GM18909 (cell line): ENCODE measurements around the gene SPAG5.

Source experiments
- ATAC-seq: cut with Tn5 transposase; IDR thresholded peaks from one replicate; pipeline ENCODE4 v1.9.1; 2021; ENCODE audit warnings: mild to moderate bottlenecking; ENCODE audit not compliant: unreplicated experiment, poor library complexity

The SPAG5 gene, protein sequence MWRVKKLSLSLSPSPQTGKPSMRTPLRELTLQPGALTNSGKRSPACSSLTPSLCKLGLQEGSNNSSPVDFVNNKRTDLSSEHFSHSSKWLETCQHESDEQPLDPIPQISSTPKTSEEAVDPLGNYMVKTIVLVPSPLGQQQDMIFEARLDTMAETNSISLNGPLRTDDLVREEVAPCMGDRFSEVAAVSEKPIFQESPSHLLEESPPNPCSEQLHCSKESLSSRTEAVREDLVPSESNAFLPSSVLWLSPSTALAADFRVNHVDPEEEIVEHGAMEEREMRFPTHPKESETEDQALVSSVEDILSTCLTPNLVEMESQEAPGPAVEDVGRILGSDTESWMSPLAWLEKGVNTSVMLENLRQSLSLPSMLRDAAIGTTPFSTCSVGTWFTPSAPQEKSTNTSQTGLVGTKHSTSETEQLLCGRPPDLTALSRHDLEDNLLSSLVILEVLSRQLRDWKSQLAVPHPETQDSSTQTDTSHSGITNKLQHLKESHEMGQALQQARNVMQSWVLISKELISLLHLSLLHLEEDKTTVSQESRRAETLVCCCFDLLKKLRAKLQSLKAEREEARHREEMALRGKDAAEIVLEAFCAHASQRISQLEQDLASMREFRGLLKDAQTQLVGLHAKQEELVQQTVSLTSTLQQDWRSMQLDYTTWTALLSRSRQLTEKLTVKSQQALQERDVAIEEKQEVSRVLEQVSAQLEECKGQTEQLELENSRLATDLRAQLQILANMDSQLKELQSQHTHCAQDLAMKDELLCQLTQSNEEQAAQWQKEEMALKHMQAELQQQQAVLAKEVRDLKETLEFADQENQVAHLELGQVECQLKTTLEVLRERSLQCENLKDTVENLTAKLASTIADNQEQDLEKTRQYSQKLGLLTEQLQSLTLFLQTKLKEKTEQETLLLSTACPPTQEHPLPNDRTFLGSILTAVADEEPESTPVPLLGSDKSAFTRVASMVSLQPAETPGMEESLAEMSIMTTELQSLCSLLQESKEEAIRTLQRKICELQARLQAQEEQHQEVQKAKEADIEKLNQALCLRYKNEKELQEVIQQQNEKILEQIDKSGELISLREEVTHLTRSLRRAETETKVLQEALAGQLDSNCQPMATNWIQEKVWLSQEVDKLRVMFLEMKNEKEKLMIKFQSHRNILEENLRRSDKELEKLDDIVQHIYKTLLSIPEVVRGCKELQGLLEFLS

DNA sequence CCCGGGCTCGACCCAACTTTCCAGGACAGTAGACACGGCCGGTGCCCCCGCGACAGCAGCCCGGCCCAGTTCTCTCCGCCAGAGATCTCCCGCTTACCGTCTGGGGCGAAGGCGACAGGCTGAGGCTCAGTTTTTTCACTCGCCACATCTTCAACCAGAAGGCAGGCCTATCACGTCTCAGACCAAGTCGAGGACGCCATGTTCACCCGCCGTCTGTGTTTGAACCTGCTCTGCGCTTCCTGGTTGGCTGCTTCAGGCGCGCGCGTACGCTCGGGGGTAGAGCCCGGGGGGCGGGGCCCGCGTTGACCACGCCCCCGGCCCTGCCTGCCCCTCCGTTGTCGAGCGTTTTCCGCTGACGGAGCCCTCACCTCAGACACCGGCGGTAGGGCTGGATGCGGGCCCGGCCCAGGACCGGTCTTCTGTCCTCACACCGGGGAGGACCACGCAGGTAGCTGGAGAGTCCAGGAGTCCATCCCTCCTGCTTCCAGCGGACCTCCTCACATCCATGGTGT, at the start of gene SPAG5:
SPAG5 (minus strand) TSS at position 227 of the 512 bp plus-strand sequence; CDS start at position 148, 79 bp downstream.
- ATAC-seq: peak; percentile 86

DNA sequence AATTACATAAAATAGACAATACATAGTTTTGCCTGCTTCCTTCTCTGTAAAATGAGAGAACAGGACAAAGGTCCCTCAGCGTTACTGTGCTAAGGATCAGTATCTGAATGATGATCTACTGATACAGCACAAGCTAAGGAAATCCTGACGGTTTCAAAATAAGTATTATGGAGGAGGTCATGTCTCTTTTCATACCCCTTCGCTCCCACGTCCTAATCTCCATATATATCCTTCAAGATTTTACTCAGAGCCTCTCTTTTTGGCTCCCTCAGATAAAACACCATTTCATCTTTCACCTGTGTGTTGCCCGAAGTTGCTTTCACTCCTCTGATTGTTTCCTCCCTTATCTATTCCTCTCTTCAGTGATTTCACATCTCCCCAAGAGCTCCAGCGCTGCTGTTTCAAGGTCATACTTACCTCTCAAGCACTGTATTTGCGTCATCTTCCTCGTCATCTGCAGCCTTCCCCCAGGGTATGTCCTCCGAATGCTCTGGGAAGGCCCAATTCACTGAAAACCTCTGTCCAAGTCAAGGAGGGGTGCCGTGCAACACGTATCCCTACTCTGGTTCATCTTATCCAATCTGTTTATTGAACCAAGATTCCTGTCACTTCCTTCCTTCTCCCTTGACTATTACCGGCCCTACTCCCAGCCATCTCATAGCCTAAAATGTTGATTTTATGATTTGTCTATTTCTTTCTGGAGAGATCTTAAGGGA, 47.4 kb upstream of the SPAG5 start:
- ATAC-seq: no peak

DNA sequence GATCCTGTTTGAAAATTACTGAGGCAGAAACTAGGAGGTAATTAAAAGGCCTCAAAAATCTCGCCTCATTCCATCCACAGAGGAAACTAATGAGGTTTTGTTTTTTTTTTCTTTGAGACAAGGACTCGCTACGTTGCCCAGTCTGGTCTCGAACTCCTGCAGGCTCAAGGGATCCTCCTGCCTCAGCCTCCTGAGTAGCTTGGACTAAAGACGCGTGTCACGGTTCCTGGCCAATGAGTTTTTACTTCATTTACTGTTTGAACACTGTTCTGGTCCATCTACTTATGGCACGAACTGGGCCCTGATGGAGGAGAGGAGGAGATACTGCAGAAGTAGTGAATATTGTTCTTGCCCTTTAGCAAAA, 46.7 kb upstream of the SPAG5 start:
- ATAC-seq: no peak

DNA sequence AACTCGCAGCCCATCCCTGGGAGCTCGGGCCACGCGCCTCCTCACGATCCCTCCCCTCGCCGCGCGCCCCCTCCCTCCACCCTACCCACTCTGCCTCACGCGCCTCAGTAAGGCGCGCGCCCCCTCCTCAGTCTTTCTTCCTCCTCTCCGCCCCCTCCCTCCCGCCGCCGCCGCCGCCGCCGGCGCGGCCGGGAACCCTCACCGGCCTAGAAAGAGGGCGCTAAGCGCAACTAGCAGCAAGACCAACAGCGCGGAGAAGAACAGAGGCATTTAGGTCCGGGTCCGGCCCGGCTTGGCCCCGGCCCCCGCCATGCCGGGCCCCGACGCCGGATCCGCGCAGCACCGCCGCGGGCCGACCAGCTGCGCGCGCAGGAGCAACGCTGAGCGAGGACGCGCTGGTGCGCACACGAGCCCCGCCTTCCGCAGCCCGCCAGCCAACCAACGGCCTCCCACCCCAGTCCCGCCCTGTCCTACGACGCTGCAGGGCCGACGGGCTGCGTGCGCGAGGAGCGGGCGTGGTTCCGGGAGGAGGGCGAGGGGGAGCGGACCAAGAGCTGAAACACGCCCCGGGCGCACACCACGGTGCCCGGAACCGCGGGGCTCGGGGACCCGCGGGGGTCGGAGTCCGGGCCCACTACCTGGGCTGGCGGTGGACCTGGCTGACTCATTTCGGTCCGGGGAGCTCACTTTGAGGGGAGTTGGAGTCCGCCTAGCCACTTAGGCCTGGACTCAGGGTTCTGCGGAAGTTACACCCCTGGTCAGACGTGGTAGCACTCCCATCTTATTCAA, 46.2 kb upstream of the SPAG5 start, which contains the start of gene BLTP2:
BLTP2 (minus strand) TSS at position 372 of the 789 bp plus-strand sequence; CDS start at position 270, 102 bp downstream.
- ATAC-seq: peak; percentile 87

DNA sequence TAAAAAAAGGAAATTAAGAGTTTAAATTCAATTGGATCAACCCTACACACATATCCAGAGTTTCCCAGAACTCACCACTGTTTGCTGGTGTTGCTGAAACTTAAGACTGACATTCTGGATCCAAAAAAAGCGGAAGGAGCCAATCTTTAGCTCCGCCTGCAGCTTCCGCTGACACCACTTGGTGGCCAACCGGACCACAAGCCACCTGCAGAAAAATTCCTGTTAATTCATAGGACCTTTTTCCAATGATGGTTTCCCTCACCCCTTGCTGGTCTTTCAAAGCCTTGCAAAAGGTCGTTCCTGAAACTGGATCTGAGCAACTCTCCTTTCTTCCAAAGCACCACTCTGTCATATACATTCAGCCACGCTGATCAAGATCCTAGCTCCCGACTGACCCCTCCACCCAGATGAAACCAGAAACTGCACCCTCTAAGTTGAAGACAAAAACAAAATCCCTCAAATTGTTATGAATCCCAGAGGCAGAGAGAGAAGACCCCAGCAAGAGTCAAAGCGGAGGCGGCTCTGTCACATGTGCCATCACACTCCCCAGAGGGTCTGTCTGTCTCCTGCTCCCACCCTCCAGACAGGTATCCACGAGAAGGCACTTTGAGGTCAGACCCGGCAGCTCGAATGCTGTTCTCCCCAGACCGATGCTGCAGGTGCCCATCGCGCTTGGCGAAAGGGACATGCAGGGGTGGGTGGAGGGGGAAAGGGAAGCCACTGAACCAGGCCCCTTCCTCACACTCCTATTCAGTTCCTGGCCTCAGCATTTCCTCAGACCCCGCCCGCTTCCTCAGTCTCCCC, 45.4 kb upstream of the SPAG5 start:
- ATAC-seq: peak; percentile 5

DNA sequence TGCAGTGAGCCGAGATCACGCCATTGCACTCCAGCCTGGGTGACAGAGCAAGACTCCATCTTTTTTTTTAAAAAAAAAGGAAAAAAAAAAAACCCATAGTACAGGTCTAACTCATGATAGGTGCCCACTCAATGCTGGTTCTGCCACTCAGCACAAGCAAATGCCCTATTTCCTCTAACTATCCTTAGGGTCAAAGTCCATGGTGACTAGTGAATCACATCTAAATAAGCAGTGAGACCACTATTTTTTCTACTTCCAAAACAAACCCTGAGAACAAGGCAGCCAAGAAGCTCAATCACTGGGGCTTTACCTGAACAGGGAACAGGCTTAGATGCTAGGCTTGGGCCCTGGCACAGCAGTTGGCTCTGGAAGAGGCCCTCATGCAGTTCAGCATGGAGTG, 42.8 kb upstream of the SPAG5 start:
- no peak for ATAC-seq

DNA sequence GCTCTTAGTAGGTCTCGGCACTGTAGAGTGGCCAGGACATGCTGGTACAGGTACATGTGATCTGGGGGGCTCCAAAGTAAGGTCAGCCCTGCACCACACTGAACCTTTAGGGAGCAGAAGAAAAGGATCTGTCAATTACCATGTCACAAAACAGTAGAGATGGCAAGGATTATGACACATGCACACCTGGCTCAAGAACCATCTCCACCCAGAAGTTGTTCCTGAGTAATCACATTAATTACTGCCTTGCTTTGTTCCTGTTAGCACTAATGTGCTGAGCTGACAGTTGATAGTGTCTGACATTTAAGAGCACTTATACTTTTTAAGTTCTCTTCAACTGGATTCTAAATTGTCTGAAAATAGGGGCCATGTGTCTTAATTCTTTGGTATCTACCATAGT, 36.7 kb upstream of the SPAG5 start:
- ATAC-seq: no peak

DNA sequence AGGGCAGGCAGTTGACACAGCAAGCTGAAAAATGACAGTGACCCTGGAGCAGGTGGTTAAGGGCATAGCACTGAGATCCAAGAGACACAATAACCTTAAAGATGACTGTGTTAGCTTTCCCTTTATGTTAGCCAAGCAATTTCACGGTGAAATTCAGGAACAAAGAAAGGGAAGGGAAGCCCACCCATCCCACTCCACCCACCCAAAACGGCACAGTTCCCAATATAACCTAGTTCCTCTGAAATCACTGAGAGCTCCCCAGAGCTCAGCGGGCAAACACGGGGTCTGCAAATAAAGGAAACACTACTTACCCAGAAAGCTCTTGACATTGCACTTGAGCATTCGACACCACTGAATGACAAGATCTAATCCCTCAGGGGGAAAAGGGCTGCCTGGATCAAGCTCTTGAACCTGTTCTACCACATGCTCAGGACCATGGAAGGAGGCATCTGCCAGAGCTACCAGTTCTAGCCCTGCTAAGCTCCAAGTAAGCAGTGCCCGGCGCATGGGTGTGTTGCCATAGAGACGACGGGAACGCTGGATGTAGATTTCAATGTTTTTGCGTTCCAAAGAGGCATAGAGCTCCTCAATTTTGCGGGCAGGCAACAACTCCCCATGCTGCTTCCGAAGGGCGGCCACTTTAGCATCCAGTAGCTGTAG, 35.5 kb upstream of the SPAG5 start:
- no peak for ATAC-seq

DNA sequence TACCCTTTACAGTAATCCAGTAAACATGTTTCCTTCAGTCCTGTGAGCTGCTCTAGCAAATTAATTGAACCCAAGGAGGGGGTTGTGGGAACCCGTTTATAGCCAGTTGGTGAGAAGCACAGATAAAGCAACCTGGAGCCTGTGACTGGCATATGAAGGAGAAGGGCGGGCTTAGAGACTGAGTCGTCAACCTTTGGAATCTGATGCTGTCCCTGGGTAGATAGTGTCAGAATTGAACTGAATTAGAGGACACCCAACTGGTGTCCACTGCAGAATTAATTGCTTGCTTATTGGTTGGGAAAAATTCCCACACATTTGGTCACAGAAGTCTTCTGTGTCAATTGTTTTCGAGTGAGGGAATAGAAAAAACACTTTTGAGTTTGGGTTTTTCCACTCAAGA, 28.0 kb upstream of the SPAG5 start:
- ATAC-seq: no peak

DNA sequence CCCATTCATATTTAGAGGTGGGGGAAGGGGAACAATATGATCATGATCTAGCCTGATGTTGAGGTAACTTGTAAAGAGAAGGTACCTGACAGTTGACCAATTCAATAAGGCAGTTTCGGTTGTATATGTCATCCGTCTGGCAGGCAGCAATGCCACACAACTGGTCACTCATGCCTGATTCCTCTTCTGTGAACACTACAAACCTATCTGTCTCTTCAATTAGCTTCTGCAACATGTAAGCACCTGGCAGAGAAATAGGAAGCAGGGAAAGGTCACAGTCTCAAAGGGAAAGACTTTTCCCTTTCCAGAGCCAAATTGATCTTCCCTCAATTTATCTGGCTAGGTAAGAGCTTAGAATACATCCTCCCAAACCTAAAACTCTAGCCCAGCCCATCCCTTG, 25.3 kb upstream of the SPAG5 start:
- ATAC-seq: no peak

DNA sequence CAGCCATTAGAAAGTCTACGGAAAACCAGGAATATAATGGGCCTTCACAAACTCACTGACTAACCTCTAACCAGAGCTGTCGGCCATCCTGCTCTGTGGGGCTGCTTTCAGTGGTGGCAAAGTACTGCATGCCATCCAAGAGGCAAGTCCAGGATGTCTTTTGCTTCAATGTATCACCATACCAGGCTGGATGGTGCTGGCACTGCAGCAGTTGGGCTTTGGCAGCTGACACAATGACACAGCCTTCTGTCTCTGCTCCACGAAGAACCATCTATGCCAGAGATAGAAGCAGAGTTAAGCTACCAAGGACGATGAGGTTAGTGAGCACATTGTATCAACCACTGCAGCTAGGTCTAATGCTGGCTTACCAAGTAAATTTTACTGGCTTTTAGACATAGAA, 24.9 kb upstream of the SPAG5 start:
- ATAC-seq: no peak

DNA sequence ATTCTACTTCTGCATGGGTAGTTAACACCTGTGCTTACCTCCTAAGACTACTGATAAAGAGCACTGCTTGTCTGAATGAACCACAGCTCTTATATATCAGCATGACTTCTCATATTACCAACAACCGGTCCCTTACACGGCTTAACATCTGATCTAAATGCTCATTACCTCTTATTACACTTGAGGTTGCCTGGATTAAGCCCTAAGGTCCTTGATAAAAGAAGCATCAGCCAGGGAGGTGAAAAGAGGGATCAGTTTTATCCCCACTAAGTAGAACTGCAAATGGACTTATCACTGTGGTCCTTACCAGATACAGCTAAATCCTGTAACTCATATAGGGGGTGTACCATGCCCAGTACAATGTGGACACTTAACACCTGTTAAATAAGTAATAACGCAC, 23.4 kb upstream of the SPAG5 start:
- ATAC-seq: no peak

DNA sequence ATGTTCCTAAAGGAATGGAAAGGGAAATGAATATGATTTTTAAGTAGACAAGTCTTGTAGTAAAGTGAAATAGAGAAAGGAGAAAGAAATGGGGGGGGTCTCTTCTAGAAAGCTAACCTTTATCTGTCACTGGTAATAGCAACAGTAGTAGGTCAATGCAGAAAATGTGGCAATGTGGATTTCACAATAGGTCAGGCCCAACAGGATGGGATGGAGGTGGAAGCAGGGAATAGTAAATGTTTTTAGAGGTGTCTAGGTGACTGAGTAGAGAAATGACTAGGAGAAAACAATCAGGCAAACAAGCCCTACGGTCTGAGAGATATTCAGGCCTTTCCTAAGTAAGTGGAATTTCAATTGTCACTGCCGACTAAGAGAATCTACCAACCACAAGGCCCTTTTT, 21.2 kb upstream of the SPAG5 start:
- ATAC-seq: no peak

DNA sequence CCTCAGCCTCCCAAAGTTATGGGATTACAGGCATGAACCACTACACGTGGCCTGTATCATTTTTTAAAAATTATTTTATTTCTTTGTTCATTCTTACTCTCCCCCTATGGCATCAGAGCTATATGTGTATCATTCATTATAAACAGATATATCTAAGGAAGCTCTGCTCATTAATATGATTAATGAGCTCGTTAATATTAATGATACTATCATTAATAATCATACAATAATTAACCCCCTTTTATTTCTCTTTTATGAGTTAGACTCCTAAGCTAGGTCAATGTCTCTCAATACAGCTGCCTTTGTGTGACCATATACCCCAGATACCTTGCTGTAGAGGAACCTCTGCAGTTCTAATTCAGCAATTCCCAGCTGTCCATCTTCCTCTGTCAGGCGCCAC, 19.6 kb upstream of the SPAG5 start:
- no peak for ATAC-seq

DNA sequence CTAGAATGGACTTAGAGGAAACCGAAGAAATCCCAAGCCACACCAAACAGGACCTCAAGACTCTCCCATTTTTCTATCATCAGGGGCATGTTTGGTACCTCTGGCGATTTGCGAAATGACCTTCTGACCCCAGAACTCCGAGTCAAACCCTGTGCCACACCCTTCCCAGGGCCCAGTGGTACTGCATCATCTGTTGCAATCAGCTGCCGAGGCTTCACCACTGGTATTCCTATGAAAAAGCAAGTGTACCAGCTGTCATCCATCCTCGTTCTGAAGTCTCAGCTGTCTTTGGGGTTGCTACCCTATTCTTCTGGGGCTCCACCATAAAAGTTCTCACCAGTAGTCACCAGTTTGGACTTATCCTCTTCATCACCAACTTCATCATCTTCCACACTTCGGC, 17.5 kb upstream of the SPAG5 start:
- no peak for ATAC-seq

DNA sequence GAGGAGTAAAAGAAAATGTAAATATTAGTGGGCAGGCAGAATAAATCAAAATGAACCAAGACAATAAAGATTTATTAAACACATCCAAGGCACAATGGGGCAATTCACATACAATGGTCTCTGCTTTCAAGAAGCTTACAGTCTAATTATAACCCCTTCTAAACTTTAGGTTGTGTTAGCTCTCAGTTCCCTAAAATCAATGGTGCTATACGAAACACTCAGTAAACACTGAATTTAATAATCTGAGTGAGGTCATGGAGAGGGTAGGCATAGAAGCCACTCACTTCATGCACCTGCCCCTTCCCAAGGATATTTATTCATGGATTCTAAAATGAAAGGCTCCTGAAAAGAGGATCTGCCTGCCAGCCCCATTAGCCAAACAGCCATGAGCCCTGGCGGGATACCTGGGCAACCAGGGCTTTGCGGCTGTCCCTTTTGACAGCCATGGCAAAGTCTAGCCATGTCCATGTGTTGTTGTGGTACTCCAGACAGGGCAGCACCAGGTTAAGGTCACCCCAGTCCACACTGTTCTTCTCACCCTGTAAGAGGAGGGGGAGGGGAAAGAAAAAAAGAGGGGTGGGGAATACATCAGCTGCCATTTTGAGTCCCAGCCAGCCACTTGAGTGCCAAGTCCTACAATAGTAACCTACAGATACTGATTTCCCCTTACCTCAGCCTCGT, 16.6 kb upstream of the SPAG5 start:
- ATAC-seq: no peak

DNA sequence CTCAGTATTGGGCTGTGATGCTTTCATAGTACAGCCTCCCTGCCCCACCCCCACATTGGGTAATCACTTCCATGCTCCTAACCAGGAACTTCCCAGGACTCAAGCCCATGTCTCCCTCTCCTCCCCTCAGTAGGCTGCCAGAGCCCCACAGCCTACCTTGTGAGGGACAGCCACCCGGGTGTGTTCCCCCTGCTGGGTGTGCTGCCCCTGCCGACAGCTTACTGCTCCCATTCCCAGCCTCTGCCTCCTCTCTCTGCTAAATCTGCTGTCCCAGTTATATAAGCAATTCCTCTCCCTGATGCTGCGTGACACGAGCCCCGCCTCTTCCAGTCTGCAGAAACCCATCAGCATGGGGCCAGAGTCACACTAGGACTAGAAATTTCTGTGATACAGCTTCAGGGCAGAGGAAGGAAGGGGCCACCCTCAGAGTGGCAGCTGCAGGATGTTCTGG, 15.1 kb upstream of the SPAG5 start, which contains the start of gene RSKR:
RSKR (minus strand) TSS at position 255 of the 451 bp plus-strand sequence; CDS start at position 231, 24 bp downstream.
- no peak for ATAC-seq
